Mesenchymal stem cell (in vitro differentiated cells and primary cell): ENCODE data around the gene FRMD4A.

Source experiments
- DNase-seq: peaks from one replicate; pipeline ENCODE4 v3.0.0-alpha.2; 2013
- H2AFZ ChIP-seq: one replicate; pipeline ENCODE4 v1.6.1; 2013; ENCODE audit warnings: low read depth, mild to moderate bottlenecking, control low read depth, inconsistent platforms, low read length, moderate library complexity
- H2AK5ac ChIP-seq: 2 replicates; pipeline ENCODE4 v1.6.1; 2013; ENCODE audit warnings: low read length, moderate library complexity, mild to moderate bottlenecking, inconsistent platforms; ENCODE audit not compliant: severe bottlenecking
- H2BK120ac ChIP-seq: one replicate; pipeline ENCODE4 v1.6.1; 2013; ENCODE audit warnings: low read depth, mild to moderate bottlenecking, inconsistent platforms, low read length, moderate library complexity
- H2BK12ac ChIP-seq, 2 experiments: one replicate each; pipeline ENCODE4 v1.6.1; 2013; ENCODE audit warnings: inconsistent platforms in 2 of 2, low read length in 2 of 2, mild to moderate bottlenecking in 2 of 2, moderate library complexity in 2 of 2, control low read depth in 1 of 2
- H2BK15ac ChIP-seq: one replicate; pipeline ENCODE4 v1.6.1; 2013; ENCODE audit warnings: mild to moderate bottlenecking, low read depth, inconsistent platforms; ENCODE audit not compliant: poor library complexity, severe bottlenecking
- H2BK5ac ChIP-seq: 2 replicates; pipeline ENCODE4 v1.6.1; 2013; ENCODE audit warnings: low read depth, mild to moderate bottlenecking, low read length, control low read depth, inconsistent platforms; ENCODE audit not compliant: poor library complexity, severe bottlenecking
- H3K14ac ChIP-seq, 2 experiments: one replicate each; pipeline ENCODE4 v1.6.1; 2013; ENCODE audit warnings: inconsistent platforms in 2 of 2, low read length in 2 of 2, control low read depth in 1 of 2, mild to moderate bottlenecking in 1 of 2, moderate library complexity in 1 of 2
- H3K18ac ChIP-seq, 2 experiments: one replicate each; pipeline ENCODE4 v1.6.1; 2013; ENCODE audit warnings: inconsistent platforms in 2 of 2, low read length in 2 of 2, control low read depth in 1 of 2, low read depth in 1 of 2, mild to moderate bottlenecking in 1 of 2
- H3K23ac ChIP-seq, 2 experiments: one replicate each; pipeline ENCODE4 v1.6.1; 2013; ENCODE audit warnings: inconsistent platforms in 2 of 2, low read length in 2 of 2, mild to moderate bottlenecking in 2 of 2, moderate library complexity in 2 of 2, control low read depth in 1 of 2
- H3K27ac ChIP-seq: 2 replicates; pipeline ENCODE4 v1.5.1; 2013; ENCODE audit warnings: mild to moderate bottlenecking, moderate library complexity, low read length, control low read depth, inconsistent platforms; ENCODE audit not compliant: poor library complexity, severe bottlenecking
- H3K27me3 ChIP-seq, 2 experiments: 2 replicates each; pipeline versions ENCODE4 v1.6.1 to v1.7.0; 2013; ENCODE audit warnings: low read length in 2 of 2, mild to moderate bottlenecking in 2 of 2, moderate library complexity in 2 of 2, control low read depth in 1 of 2, inconsistent platforms in 1 of 2; ENCODE audit not compliant: control insufficient read depth in 1 of 2, insufficient read depth in 1 of 2
- H3K36me3 ChIP-seq, 2 experiments: 2 replicates each; pipeline versions ENCODE4 v1.6.1 to v1.7.0; 2013; ENCODE audit warnings: low read length in 2 of 2, control low read depth in 1 of 2, inconsistent platforms in 1 of 2, low read depth in 1 of 2, mild to moderate bottlenecking in 1 of 2; ENCODE audit not compliant: insufficient read depth in 2 of 2, control insufficient read depth in 1 of 2
- H3K4ac ChIP-seq, 2 experiments: one replicate each; pipeline ENCODE4 v1.6.1; 2013; ENCODE audit warnings: inconsistent platforms in 2 of 2, low read length in 2 of 2, mild to moderate bottlenecking in 2 of 2, moderate library complexity in 2 of 2, control low read depth in 1 of 2, low read depth in 1 of 2
- H3K4me1 ChIP-seq: 2 replicates; pipeline ENCODE4 v1.6.1; 2013; ENCODE audit warnings: low read depth, low read length, control low read depth; ENCODE audit not compliant: control insufficient read depth, insufficient read depth
- H3K4me2 ChIP-seq: 2 replicates; pipeline ENCODE4 v1.6.1; 2013; ENCODE audit warnings: low read length, mild to moderate bottlenecking, inconsistent platforms; ENCODE audit not compliant: poor library complexity, severe bottlenecking
- H3K4me3 ChIP-seq, 2 experiments: 2 replicates each; pipeline versions ENCODE4 v1.5.1 to v1.7.0; 2013; ENCODE audit warnings: low read length in 2 of 2, mild to moderate bottlenecking in 2 of 2, control low read depth in 1 of 2, low read depth in 1 of 2; ENCODE audit not compliant: insufficient read depth in 1 of 2
- H3K79me1 ChIP-seq: replicated peaks from 2 replicates; pipeline ENCODE4 v1.6.1; 2013; ENCODE audit warnings: mild to moderate bottlenecking, control low read depth, low read length, inconsistent platforms; ENCODE audit not compliant: poor library complexity, severe bottlenecking
- H3K9ac ChIP-seq: 2 replicates; pipeline ENCODE4 v1.7.0; 2013; ENCODE audit warnings: mild to moderate bottlenecking, low read length, moderate library complexity
- H3K9me3 ChIP-seq: 2 replicates; pipeline ENCODE4 v1.7.0; 2013; ENCODE audit warnings: mild to moderate bottlenecking, low read length; ENCODE audit not compliant: control insufficient read depth
- H4K8ac ChIP-seq: one replicate; pipeline ENCODE4 v1.6.1; 2013; ENCODE audit warnings: inconsistent platforms, mild to moderate bottlenecking, low read length, moderate library complexity
- H4K91ac ChIP-seq: one replicate; pipeline ENCODE4 v1.6.1; 2013; ENCODE audit warnings: mild to moderate bottlenecking, low read length, inconsistent platforms
- WGBS: methylation state at CpG from one replicate; pipeline ENCODE4 v1.1.7; 2013; ENCODE audit warnings: mixed read lengths; 5-methylcytosine and 5-hydroxymethylcytosine counted together

FRMD4A gene

GRCh38 chr10:13813550-13813949, 517.2 kb downstream of the FRMD4A start:
- DNase-seq: no peak
- H2BK12ac ChIP-seq: no peak overlapping the region
- H3K9ac ChIP-seq: no peak overlapping the region
- no peak overlapping the region for H3K4me2 ChIP-seq
- no peak overlapping the region for H3K14ac ChIP-seq
- H3K4me1 ChIP-seq: peaks cover 11% of the 10 kb centered on the region
- no peak overlapping the region for H3K4ac ChIP-seq
- H3K4me3 ChIP-seq: no peak overlapping the region
- peak overlapping the region in 1 of 2 experiments; percentile 29 for H3K18ac ChIP-seq
- H2BK5ac ChIP-seq: no peak overlapping the region
- 100% methylated on average over 5 of the region's 5 CpGs for WGBS
- peaks cover 3% of the 10 kb centered on the region for H3K9me3 ChIP-seq
- H3K27me3 ChIP-seq: no peaks in the 10 kb centered on the region
- H4K8ac ChIP-seq: peak overlapping the region; percentile 41
- H2BK15ac ChIP-seq: no peak overlapping the region
- peaks cover 15% of the 10 kb centered on the region for H3K79me1 ChIP-seq
- no peak overlapping the region for H3K27ac ChIP-seq
- H3K36me3 ChIP-seq: peaks cover 6 to 7% of the 10 kb centered on the region in 2 experiments
- H2AK5ac ChIP-seq: no peak overlapping the region
- H2AFZ ChIP-seq: no peak overlapping the region
- no peak overlapping the region for H2BK120ac ChIP-seq
- no peak overlapping the region for H4K91ac ChIP-seq
- no peak overlapping the region for H3K23ac ChIP-seq

GRCh38 chr10:13812804-13813203, 517.9 kb downstream of the FRMD4A start:
- Histone ChIP-seq H3K36me3 (peaks cover 6 to 7% of the 10 kb centered on the region in 2 experiments), H2AK5ac (no peak overlapping the region), H2BK15ac (no peak overlapping the region), H3K27me3 (no peaks in the 10 kb centered on the region), H3K4ac (no peak overlapping the region), H4K8ac (no peak overlapping the region), H3K27ac (no peak overlapping the region), H3K23ac (no peak overlapping the region), H3K4me2 (no peak overlapping the region), H3K18ac (peak overlapping the region in 1 of 2 experiments; percentile 14), H2BK12ac (peak overlapping the region in 1 of 2 experiments; percentile 23), H3K14ac (no peak overlapping the region), H2AFZ (no peak overlapping the region), H4K91ac (no peak overlapping the region), H2BK5ac (no peak overlapping the region), H2BK120ac (no peak overlapping the region), H3K9ac (no peak overlapping the region), H3K4me3 (no peak overlapping the region), H3K9me3 (peaks cover 3% of the 10 kb centered on the region), H3K79me1 (peaks cover 15% of the 10 kb centered on the region), H3K4me1 (peaks cover 15% of the 10 kb centered on the region)
- WGBS: over 99% methylated on average over 11 of the region's 11 CpGs
- no peak for DNase-seq

DNA sequence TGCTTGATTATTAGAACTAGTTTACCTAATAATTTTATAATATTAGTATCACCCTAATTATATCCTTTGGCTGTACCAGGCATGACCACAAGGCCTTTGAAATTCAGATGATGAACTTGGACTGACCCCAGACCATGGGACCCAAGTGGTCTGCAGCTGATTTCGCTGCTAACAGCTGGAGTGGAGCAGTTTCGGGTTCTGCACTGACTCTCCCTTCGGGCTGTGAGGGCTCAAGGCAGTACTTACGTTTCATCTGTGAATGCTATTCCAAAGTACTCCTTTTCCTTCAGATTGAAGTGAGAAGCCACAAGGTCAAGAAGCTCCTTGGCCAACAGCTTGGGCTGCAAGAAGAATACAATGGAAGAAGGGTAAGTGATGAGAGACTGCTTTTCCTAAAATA, 520.2 kb downstream of the FRMD4A start:
- no peak overlapping the region for H2BK120ac ChIP-seq
- peaks cover 6 to 7% of the 10 kb centered on the region in 2 experiments for H3K36me3 ChIP-seq
- H3K79me1 ChIP-seq: peaks cover 11% of the 10 kb centered on the region
- 74% methylated on average over 3 of the region's 4 CpGs for WGBS
- no peak overlapping the region for H3K27ac ChIP-seq
- H3K27me3 ChIP-seq: no peaks in the 10 kb centered on the region
- no peak overlapping the region for H3K4me3 ChIP-seq
- H2AFZ ChIP-seq: no peak overlapping the region
- no peak overlapping the region for H2BK12ac ChIP-seq
- DNase-seq: no peak
- H2BK15ac ChIP-seq: no peak overlapping the region
- no peak overlapping the region for H2AK5ac ChIP-seq
- no peak overlapping the region for H3K18ac ChIP-seq
- H3K4me1 ChIP-seq: peaks cover 15% of the 10 kb centered on the region
- no peak overlapping the region for H3K4me2 ChIP-seq
- no peaks in the 10 kb centered on the region for H3K9me3 ChIP-seq
- no peak overlapping the region for H3K14ac ChIP-seq
- H4K8ac ChIP-seq: no peak overlapping the region
- H3K9ac ChIP-seq: no peak overlapping the region
- H4K91ac ChIP-seq: no peak overlapping the region
- H3K4ac ChIP-seq: peak overlapping the region in 1 of 2 experiments; percentile 13
- no peak overlapping the region for H2BK5ac ChIP-seq
- H3K23ac ChIP-seq: no peak overlapping the region

DNA sequence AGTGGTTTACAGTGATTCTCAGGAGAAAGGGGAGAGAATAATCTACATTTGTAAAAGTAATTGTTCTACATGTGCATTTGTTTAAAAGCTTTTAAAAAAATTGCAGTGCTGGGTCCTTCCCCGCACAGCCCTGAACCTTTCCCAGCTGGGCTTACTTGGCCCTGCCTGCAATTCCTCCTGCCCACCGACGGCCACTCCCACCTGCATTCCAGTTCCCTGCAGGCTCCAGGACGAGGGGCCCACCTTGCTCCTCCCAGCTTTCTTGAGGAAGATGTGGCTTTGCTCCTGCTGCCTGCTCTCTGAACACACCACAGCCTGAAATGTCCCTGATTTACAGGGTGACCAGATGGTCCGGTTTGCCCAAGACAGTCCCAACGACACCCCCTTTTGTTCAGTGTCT, 521.3 kb downstream of the FRMD4A start:
- peak overlapping the region; percentile 89 to 96 for H2BK12ac ChIP-seq
- no peak overlapping the region for H3K9ac ChIP-seq
- peak overlapping the region; percentile 69 to 87 for H3K18ac ChIP-seq
- H2AK5ac ChIP-seq: peak overlapping the region; percentile 6
- peaks cover 13% of the 10 kb centered on the region for H3K4me1 ChIP-seq
- H3K4ac ChIP-seq: no peak overlapping the region
- H3K23ac ChIP-seq: no peak overlapping the region
- no peak overlapping the region for H3K4me3 ChIP-seq
- H3K14ac ChIP-seq: peak overlapping the region in 1 of 2 experiments; percentile 41
- H2BK15ac ChIP-seq: no peak overlapping the region
- H3K27me3 ChIP-seq: no peaks in the 10 kb centered on the region
- peaks cover 6 to 7% of the 10 kb centered on the region in 2 experiments for H3K36me3 ChIP-seq
- H2AFZ ChIP-seq: no peak overlapping the region
- H4K8ac ChIP-seq: peak overlapping the region; percentile 60
- DNase-seq: no peak
- peak overlapping the region; percentile 25 for H3K4me2 ChIP-seq
- no peak overlapping the region for H2BK120ac ChIP-seq
- peaks cover 9% of the 10 kb centered on the region for H3K79me1 ChIP-seq
- no peak overlapping the region for H3K27ac ChIP-seq
- no peak overlapping the region for H2BK5ac ChIP-seq
- H3K9me3 ChIP-seq: no peaks in the 10 kb centered on the region
- H4K91ac ChIP-seq: peak overlapping the region; percentile 95
- 35% methylated on average over 6 of the region's 6 CpGs for WGBS
